HFF-Myc (cell line): Measurements from ENCODE around the gene KYAT1.
A peak's percentile ranks its signal among the peaks of the same experiment; 100 is the strongest.

Source experiments
- DNase-seq: peaks from one replicate; pipeline ENCODE4 v3.0.0-alpha.2; 2011; ENCODE audit warnings: low read depth; ENCODE audit errors: extremely low read depth
- H3K4me3 ChIP-seq: replicated peaks from 2 replicates; pipeline ENCODE4 v1.5.1; 2011; ENCODE audit warnings: low read depth, mild to moderate bottlenecking, control low read depth, low read length
- CTCF ChIP-seq: IDR thresholded peaks from 2 replicates; pipeline ENCODE4 v1.5.1; 2012; ENCODE audit warnings: mild to moderate bottlenecking, low read depth, low read length, control low read depth; ENCODE audit errors: missing control alignments

Gene KYAT1

DNA sequence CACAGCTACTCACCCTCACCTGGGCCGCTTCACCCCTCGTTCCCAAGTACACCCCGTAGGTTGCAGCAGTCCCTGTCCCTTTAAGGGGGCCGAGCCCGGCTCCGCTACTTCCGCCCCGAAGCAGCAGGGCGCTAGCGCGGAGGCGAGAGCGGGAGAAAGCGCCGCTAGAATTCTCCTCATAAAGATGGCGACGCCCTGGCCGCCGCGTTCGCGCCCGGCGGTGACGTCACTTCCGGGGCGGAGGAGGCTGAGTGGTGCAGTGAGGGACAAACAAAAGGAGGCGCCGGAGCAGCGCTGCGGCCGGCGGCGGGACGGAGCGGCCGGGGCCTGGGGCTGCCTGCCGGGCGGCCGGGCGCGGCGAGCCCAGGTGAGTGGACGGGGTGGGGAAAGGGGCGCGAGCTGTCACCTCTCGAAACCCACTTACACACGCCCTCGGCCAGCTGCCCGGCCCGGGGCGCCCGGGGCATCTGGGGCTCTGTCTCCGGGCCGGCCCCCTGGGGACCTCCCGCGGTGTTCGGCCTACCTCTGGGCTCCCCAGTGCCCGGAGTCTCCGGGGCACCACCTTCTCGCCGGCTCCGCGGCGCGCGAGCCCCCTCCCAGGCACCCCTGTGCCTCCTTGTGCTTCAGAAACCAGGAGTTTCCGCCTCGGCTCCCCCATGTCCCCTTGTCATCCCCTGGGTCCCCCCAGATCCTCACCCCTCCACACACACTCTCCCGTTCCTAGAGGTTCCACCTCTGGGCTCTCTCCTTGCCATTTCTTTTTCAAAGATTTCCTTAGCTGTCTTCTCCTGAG lies at the start of gene KYAT1, which contains the start of gene LRRC8A:
Gene KYAT1 (minus strand): TSS at position 67 of the 793 bp plus-strand sequence. CDS start 36,545 bp downstream, outside the sequence.
Gene LRRC8A (plus strand): TSS at position 250 of the 793 bp plus-strand sequence. CDS start 25,032 bp downstream, outside the sequence.
- TF ChIP-seq CTCF: no peak
- peak within 1 kb of the TSS; percentile 97 for H3K4me3 ChIP-seq
- DNase-seq: peak; percentile 79

- TF ChIP-seq CTCF: no peak
- no peak overlapping the region for H3K4me3 ChIP-seq
- no peak for DNase-seq
These were observed 47.8 kb upstream of the KYAT1 start for GRCh38 chr9:128929560-128929959.

GRCh38 chr9:128928624-128929023 lies 46.9 kb upstream of the KYAT1 start:
- TF ChIP-seq CTCF: no peak
- H3K4me3 ChIP-seq: no peak overlapping the region
- no peak for DNase-seq

DNA sequence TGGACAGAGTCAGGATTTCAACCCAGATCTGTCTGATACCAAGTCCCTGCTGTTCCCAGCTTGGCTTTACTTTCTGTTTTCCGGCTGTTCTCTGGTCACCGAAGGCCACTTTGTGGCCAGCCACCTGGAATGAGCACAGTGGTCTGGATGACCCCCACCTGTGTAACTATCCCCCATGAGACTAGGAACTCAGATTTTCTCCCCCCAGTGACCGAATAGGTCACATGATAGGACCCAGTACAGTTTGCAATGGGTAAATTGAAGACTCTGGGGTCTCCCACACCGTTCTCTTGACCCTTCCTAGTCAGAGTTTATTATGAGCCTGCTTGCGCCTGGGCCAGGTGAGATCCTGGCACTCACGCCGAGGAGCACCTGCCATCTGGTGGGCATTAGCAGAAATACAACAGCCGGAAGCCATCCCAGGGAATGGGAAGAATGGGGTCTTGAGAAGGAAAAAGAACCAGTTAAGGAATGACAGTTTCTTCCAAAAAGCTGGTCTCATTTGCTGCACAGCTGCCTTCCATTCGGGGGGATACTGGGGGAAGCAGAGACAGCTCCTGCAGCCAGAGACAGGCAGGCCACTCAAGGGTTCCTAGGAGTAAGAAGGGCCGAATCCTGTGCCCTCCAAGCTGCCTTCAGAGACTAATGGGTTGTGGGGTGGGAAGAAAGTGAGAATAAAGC lies 46.1 kb upstream of the KYAT1 start:
- no peak for DNase-seq
- TF ChIP-seq CTCF: peak; percentile 87
- H3K4me3 ChIP-seq: no peak overlapping the region

DNA sequence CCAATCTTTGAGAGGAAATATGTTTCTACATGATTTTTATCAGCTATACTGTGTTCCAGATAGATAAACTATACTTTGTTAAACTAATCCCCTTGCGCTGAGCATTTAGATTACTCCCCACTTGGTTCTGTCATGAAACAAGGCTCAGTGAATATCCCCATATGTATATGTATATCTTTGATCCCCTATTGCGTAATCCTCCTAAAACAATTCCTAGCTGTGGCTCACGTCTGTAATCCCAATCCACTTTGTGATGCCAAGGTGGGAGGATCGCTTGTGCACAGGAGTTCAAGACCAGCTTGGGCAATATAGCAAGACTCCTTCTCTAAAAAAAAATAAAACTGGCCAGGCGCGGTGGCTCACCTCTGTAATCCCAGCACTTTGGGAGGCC lies 41.7 kb upstream of the KYAT1 start:
- DNase-seq: no peak
- H3K4me3 ChIP-seq: no peak overlapping the region
- no peak for TF ChIP-seq CTCF

DNA sequence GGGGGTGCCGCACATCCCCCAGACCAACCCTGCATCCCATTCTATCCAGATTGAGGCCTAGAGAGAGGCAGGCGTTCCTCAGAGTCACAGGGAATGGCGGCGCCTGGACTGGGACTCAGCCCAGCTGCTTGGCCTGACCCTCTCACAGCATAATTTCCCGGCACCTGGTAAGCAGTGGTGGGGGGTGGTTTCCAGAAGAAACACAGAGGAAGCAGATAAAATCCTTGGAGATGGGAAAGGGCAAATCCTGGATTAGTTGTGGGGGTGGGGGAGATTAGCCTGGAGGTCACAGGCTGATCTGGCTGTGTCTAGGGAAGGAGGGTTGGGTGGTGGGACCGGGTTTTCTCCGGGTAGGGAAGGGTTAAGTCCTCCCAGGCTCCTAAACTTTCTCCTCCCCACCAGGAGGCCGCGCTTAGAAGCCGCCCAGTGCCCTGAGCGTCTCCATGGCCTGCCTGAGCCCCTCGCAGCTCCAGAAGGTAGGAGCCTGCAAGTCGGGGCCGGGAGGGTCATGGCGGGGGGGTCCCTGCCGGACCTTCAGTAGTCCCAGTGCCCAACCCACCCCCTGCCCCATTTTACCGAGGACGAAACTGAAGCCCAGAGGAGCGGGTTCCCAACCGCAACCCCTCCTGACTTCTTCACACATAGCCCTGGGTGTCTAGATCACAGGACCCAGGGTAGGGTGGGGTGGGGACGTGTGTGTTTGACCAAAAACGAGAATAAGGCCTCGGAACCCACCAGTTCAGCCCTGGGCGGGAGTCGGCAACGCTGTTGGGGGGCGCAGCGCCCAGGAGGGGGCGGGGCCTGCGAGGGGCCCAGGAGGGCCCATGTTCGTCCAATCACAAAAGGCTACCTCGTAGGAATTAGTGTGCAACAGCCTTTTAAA lies 40.4 kb upstream of the KYAT1 start:
- H3K4me3 ChIP-seq: peak overlapping the region; percentile 42
- TF ChIP-seq CTCF: no peak
- no peak for DNase-seq
